LNCaP clone FGC (cell line): ENCODE data around the gene CIB2.
A peak's percentile ranks its signal among the peaks of the same experiment; 100 is the strongest.

Source experiments
- DNase-seq: peaks from one replicate; pipeline ENCODE4 v3.0.0-alpha.2; 2011; ENCODE audit warnings: low read depth
- H3K4me3 ChIP-seq: 2 replicates; pipeline ENCODE4 v1.5.1; 2011; ENCODE audit warnings: mild to moderate bottlenecking, low read depth, low read length, control low read depth
- TF ChIP-seq, protein P1 (sequence below): IDR thresholded peaks from 2 replicates; pipeline ENCODE4 v1.5.1; 2012; ENCODE audit warnings: mild to moderate bottlenecking; ENCODE audit not compliant: control insufficient read depth, insufficient read depth; ENCODE audit errors: extremely low read depth

CIB2 gene

GRCh38 chr15:78102741-78103140 is 28.5 kb downstream of the CIB2 start:
- no peak overlapping the region for H3K4me3 ChIP-seq
- DNase-seq = no peak
- TF ChIP-seq, protein P1, sequence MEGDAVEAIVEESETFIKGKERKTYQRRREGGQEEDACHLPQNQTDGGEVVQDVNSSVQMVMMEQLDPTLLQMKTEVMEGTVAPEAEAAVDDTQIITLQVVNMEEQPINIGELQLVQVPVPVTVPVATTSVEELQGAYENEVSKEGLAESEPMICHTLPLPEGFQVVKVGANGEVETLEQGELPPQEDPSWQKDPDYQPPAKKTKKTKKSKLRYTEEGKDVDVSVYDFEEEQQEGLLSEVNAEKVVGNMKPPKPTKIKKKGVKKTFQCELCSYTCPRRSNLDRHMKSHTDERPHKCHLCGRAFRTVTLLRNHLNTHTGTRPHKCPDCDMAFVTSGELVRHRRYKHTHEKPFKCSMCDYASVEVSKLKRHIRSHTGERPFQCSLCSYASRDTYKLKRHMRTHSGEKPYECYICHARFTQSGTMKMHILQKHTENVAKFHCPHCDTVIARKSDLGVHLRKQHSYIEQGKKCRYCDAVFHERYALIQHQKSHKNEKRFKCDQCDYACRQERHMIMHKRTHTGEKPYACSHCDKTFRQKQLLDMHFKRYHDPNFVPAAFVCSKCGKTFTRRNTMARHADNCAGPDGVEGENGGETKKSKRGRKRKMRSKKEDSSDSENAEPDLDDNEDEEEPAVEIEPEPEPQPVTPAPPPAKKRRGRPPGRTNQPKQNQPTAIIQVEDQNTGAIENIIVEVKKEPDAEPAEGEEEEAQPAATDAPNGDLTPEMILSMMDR = no peak

DNA sequence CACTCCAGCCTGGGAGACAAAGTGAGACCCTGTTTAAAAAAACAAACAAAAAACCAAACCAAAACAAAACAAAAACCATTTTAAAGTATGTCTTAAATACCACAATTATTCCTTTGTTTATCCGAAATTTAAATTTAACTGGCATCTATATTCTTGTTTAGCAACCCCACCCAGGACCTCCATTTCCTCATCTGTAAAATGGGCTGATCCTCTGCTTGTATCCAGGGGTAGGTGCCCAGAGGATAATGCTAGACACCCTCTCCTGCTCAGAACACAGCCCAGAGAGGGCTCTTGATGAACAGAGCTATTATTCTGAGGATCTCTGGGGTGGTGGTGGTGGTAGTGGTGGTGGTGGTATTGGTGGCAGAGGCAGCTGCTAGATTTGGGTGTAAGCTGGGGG is 29.0 kb downstream of the CIB2 start:
- TF ChIP-seq, protein P1 = no peak
- no peak overlapping the region for H3K4me3 ChIP-seq
- DNase-seq = no peak

DNA sequence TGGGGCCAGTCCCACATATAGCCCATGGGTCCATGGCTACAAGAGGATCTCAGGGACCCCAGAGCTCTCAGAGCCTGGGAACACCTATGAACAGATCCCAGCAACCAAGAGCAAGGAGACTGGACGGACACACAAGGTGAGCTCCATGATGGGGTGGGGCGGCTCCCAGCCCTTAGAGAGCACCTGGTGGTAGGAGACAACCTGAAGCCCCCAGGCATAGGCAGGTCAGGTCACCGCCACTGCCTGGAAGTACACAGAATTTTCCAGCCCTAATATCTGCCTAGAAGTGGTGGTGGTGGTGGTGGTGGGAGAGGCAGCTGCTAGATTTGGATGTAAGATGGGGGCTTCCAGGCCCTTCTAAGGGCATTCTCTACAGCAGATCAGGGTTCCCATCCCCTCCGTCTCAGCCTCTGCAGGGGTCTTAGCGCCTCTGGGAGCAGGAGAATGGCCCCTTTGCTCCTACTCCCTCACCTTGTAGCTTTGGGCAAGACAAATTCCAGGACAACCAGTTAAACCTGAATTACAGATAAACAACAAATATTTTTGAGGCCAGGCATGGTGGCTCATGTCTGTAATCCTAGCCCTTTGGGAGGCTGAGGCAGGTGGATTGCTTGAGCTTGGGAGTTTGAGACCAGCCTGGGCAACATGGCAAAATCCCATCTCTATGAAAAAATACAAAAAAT is 29.7 kb downstream of the CIB2 start:
- DNase-seq = peak; percentile 22
- H3K4me3 ChIP-seq = no peak overlapping the region
- TF ChIP-seq, protein P1 = no peak

GRCh38 chr15:78100886-78101285 is 30.4 kb downstream of the CIB2 start:
- TF ChIP-seq, protein P1 = no peak
- no peak overlapping the region for H3K4me3 ChIP-seq
- DNase-seq = no peak

GRCh38 chr15:78098131-78098755 is 33.0 kb downstream of the CIB2 start:
- H3K4me3 ChIP-seq = no peak overlapping the region
- DNase-seq = no peak
- TF ChIP-seq, protein P1 = no peak

DNA sequence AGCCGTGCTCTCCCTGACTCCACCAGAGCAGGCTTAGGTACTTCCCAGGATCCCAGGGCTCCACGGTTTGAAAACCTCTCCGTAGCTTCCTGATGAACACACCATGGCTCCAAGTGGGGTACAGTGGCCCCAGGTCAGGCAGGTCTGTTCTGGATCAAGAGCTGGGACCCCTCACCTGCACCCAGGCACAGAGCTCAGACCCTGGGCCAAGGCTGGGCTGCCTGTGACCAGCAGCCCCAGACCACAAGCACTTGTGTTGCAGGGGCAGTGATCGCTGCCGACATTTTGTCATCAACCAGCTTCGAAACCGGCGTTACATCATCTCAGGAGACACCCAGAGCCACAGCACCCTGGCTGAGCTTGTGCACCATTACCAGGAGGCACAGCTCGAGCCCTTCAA is 33.6 kb downstream of the CIB2 start:
- no peak for DNase-seq
- TF ChIP-seq, protein P1 = no peak
- H3K4me3 ChIP-seq = no peak overlapping the region

DNA sequence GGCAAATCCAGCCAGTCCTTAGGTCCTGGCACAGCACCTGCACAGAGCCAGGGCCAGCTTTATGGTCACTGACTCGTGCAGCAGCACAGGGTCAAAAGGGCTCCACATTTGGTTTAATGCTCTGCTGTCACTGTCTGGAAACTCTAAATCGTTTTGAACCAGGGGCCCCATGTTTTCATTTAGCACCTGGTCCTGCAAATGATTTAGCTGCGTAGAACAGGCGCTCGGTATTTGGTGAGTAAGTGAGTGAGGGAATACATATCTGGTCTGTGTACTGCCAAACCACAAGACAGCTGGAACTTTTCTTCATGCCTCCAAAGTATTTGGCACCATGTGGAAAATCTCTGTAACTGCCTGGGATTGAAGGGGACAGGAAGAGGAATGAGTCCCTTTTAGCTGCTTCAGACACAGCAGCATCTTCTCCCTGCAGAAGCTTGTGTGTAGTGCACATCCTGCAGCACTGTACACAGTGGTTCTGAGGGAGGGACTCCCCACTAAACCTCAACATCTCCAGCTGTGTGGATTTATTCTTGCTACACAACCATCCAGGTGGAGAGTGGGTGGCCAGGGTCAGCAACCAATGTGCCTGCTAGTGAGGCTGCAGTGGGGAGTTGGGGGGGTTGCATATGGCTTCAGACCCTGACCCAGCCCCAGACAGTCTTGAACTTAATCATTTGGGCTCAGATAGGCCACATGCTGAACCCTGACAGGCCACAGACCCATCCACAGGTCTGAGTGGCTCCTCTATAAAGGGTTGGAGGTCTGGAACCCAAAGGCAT is 37.8 kb downstream of the CIB2 start:
- H3K4me3 ChIP-seq = no peak overlapping the region
- TF ChIP-seq, protein P1 = no peak
- no peak for DNase-seq
